Measurements from ENCODE around the gene HPCAL1. TPM values are rescaled to one million over a fixed set of nuclear protein-coding genes. Genes with fewer than 3 reads are reported as not detected.

The HPCAL1 gene
- total RNA-seq, 1 experiment from 2014 or later, result 60.9 TPM

DNA sequence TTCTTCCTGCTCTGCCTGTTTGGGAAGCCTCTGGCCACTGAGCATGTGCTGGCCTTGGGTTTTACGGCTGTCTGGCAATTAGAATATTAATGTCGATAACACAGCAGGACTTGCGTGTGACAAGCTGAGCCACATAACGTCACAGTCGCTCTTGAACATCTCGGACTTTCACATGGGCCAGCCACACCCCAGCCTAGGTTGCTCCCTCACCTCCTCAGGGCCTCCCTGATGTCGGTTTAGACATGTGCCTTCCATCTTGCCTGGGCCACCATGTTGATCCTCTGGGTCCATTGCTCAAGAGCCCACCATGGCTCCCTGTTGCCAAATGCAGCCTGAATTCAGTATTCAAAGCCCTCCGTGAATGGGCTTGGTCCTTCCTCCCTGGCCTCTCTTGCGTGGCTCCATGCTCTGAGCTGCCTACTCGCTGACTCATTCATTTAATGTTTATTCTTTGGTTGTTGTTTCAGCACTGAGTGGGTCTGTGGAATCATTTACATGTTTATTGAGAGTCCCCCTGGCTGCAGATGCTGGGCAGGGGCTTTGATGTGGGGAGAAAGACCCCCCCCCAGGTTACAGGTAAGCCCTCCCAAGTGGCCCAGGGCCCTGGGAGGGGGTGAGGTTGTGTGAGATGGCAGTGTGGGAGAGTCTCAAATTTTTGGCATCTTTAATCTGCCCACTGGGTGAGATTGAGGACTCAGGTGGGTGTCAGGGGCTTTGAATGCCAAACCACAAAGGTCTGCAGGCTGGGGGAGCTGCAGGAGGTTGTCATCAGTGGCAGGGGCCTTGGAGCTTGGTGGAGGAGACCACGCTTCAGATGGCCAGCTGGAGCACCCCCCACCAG lies 83.4 kb downstream of the HPCAL1 start:
- DNase-seq (ENCODE audit: low read depth), result peak; percentile 68

DNA sequence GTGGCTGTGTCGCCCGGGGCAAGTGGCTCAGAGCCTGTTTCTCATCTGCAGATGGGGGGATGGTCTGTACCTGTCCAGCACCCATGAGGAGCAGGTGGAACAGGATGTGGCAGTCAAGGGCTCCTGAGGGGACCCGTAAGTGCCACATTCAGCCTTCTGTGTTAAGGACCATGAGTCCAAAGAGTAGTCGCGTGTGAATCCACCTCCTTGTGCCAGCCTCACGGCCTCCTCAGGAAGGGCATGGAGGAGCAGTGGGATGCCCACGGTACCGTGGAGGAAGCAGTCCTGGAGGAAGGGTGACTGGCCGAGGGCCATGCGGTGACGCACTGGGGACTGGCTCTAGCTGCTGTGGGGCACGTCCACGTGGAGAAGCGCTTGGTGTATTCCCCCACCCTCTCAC lies 84.3 kb downstream of the HPCAL1 start:
- DNase-seq (ENCODE audit: low read depth), result no peak

DNA sequence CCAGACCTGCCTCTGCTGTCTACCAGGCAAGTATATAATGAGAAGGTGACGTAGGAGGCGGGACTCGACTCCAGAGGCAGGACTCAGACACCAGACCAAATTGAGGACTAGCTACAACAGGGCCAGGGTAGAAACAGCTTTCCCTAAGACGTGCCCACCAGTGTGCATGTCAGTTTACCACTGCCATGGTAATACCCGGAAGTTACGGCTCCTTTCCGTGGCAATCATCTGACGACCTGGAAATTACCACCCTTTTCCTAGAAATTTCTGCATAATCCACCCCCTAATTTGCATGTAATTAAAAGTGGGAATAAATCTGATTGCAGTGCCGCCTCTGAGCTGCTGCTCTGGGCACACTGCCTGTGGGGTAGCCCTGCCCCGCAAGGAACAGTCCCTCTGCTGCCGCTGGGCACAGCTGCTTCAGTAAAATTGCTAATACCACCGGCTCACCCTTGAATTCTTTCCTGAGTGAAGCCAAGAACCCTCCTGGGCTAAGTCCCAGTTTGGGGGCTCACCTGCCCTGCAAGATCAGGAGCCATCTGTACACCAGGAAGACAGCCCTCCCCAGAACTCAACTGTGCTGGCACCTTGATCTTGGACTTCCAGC lies 86.4 kb downstream of the HPCAL1 start:
- no peak for DNase-seq (ENCODE audit: low read depth)

DNA sequence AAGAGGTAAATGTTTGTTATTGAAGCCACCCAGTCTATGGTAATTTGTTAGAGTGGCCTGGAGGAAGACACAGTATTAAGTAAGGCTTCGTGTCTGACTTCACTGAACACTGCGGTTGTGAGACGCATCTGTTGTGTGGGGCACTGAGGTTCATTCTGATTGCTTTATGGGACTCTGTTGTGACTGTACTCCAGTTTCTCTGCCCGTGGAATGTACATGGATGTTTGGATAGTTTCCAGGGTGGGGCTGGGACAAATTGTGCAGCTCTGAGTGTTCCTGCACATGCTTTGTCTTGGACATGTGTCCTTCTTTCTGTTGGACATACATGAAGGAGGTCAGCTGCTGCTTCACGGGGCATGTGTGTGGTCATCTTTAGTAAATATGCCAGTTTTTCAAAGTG lies 86.9 kb downstream of the HPCAL1 start:
- no peak for DNase-seq (ENCODE audit: low read depth)

DNA sequence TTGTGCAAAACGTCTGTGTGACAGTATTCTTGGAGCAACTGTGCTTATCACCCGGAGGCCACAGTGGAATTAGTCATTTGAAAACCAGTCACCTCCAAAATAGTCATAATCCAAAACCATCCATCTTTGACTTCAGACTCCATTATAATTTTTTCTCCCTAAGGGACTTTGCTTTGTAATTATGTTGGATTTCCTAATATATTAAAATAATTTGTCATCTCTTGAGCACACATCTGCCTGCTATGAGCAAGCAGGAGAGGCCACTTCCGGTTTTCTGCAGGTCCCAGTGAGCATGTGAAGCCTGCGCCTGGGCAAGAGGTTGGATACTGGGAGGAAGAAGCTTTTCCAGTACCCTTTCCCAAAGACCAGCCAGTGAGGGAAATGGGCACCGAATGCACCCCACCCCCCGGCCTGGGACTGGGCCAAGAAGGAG lies 87.7 kb downstream of the HPCAL1 start:
- no peak for DNase-seq (ENCODE audit: low read depth)

DNA sequence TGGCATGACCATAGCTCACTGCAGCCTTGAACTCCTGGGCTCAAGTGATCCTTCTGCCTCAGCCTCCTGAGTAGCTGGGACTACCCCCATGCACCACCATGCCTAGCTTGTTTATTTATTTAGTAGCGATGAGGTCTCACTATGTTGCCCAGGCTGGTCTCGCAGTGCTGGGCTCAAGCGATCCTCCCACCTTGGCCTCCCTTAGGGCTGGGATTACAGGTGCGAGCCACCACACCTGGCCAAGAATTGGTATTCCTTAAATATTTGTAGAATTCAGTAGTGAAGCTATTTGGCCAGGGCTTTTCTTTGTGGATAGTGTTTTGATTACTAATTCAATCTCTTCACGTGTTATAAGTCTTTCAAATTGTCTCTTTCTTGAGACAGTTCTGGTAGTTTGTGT lies 89.4 kb downstream of the HPCAL1 start:
- DNase-seq (ENCODE audit: low read depth), result no peak

DNA sequence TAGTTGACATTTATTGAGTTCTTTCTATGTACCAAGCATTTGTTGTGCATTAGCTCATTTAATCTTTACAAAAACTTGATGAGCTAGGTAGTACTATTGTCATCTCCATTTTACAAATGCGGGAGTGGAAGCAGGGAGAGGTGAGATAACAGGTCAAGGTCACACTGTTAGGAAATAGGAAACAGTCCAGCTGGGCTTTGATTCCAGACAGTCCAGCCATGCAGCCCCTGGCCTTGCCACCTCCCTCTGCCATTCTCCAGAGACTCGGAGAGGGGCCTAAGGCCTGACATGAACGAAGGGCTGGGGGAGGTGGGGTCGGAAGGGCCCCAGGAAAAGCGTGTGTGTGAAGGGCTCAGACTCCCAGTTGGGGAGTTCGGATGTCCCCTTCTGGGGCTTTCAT lies 89.8 kb downstream of the HPCAL1 start:
- DNase-seq (ENCODE audit: low read depth), result no peak

DNA sequence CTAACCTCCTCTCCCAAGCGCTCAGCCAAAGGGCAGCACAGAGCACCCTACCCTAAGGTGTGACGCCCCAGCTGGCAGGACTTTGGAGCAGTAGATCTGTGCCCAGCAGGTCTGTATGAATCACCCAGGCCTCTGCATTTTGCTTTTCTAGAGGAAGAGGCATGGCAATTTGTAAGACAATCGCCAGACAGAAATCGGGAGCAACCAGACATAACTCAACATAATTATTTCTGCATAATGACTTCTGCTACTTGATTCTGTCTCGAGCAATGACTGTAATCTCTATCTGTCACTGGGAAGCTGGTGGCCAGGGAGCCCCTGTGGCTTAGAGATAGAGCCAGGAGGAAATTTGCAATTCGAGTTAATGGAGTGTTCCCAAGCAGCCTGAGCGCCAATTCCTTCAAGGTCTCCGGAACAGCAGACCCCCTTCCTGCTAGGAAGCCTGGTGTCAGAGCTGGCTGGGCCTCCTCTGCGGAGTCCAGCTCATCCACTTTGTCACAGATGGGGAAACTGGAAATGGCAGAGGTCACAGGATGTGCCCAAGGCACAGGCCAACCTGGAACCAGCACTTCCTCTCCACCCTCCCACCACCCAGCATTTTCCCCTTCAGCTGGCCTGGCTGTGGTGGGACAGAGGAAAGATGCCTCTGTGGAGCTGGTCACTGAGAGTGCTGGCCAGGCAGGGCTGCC lies 90.4 kb downstream of the HPCAL1 start:
- DNase-seq (ENCODE audit: low read depth), result no peak

DNA sequence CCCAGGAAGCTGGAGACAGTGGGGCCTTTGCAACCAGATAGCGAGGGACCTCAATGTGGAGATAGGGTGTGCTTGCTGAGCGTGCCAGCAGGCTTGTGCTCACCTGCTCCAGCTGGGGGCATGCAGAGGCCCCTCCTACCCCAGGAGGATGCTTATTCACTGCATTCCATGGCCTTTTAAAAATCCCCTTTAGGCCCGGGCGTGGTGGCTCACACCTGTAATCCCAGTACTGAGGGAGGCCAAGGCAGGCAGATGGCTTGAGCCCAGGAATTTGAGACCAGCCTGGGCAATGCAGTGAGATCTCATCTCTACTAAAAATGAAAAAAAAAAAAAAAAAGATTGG lies 90.9 kb downstream of the HPCAL1 start:
- no peak for DNase-seq (ENCODE audit: low read depth)

DNA sequence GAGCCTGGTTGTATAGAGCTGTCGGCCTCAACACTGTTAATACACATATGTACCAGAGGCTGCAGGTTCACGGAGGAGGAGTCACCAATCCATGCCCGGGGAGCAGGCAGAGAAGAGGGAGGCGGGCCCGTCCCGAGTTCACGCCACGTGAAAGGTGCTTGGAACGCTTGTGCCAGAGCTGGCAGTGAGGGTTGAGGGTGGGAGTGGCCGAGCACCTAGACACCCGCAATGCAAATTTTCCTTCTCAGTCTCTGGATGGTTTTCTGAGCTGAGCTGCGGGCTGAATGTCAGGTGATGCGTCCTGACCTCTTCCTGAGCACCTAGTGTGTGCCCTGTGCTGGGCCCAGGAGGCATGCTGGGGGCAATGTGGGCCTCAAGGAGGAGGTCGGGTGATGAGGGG lies 93.2 kb downstream of the HPCAL1 start:
- DNase-seq (ENCODE audit: low read depth), result no peak

DNA sequence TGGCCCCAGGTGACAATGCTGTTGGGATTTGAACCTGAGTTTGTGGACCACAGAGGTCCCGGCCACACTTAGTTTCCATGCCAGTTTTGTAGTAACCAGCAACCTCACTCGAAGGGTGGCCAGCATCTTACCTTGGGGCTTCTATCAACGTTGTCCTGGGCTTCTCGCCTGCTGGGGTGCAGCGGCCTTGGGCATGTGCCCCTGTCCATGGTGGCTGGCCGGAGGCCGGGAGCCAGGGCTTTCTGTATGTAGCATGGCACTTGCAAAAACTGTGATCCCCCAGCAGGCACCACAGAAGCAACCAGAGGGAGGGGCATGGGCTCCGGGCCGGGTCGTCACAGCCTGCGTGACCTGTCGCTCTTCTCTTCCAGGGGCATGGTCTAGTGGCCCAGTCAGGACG lies 93.8 kb downstream of the HPCAL1 start:
- no peak for DNase-seq (ENCODE audit: low read depth)

DNA sequence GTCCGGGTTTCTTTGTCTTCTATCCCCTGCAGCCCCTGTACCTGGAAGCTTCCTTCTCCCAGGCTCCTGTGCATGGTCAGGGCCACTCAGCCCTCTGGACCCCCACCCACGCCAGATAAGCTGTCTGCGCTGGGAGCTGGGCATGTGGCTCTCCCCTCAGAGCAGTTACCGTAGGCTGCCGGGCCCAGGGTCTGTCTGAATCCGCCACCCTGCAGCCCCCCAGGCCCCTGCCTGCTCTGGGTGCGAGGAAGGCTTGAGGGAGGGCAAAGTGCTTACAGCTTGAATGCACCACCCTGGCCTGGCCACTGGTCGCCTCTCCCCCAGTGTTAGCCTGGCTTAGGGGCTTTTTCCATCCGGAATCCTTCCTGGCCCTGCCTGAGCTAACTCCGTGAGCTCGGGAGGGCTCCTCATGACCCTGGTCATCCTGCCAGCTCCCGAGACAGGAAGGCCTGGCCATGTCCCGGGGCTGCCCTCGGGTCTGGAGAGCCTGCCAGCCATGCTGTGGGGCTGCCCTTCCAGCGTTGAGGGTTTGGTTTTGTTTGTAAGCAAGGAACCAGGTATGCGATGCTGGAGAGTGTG lies 94.7 kb downstream of the HPCAL1 start:
- no peak for DNase-seq (ENCODE audit: low read depth)

DNA sequence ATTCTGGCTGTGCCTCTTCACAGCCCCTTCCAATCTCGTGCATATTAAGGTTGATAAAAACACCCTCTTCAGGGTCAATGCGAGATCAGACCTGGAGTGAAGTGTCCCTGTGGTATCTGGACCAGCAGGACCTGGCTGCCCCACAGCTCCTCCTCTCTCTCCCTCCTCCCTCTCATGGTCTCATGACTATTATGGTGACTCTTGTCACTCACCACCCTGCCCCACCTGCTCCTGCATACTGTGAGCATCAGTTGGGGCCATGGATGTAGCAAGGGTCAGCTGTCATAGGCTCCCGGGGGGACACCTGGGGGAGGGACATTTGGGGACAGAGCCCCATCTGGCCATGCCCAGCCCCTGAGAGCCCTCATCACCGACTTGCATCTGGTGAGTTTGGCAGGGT lies 95.2 kb downstream of the HPCAL1 start:
- no peak for DNase-seq (ENCODE audit: low read depth)

DNA sequence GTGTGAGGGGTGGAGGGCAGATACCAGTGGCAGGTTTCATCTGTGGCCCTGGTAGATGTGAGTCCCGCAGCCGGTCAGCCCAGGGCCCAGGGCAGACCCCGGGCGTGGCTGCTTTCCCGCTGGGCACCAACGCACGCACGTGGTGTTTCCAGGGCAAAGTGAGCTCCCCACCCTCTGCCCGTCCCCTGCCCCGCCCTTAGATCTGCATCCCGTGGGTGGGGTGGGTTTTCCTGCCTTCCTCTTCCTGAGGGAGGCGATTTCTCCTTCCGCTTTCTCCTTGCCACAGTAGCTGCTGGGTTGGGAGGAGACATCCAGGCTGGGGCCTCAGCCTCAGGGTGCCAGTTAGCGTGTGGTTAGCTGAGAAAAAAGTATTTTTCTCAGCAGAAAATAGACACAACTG lies 95.8 kb downstream of the HPCAL1 start:
- no peak for DNase-seq (ENCODE audit: low read depth)

DNA sequence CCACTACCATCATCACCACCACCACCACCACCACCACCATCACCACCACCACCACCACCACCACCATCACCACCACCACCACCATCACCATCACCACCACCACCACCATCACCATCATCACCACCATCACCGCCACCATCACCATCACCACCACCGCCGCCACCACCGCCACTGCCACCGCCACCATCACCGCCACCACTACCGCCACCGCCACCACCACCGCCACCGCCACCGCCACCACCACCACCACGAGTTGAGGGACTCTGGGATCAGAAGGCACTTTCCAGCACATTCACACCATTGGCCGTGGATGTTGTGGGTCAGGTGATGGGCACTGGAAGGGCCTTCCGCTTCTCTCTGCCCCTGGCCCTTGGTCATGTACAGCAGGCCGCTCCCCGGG lies 96.7 kb downstream of the HPCAL1 start:
- no peak for DNase-seq (ENCODE audit: low read depth)

DNA sequence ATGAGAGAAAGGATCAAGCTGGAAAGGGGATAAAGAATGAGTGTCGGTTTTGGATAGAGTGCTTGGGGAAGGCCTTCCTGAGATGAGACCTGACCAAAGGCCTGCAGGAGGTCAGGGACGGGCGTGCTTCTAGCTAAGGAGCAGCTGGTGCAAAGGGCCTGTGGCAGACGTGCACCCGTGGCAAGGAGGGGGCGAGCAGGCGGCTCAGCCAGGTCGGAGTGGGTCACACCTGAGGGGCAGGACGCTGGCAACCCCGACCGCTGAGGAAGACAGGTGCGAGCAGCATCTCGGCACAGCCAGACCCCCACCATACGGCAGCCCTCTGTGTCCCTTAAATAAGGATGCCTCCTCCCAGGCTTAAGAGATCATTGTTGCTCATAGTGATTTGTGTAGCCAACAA lies 97.3 kb downstream of the HPCAL1 start:
- DNase-seq (ENCODE audit: low read depth), result no peak

DNA sequence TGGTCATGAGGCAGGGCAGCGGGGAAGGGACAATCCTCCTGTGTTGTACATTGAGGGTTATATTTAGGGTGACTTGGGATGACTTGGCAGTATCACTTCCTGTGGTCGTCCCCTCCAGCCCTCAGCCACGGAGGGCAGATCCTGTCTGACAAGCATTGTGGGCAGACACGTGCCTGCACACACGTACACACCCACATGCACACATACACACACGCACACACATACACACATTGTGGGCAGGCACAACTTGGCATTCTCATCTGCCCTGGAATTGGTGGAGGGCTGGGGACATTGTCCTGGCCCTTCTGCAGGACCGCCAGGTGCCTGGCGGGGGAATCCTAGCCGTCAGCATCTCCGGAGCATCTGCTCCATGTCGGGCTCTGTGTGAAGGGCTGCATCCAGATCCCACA lies 97.9 kb downstream of the HPCAL1 start:
- no peak for DNase-seq (ENCODE audit: low read depth)

DNA sequence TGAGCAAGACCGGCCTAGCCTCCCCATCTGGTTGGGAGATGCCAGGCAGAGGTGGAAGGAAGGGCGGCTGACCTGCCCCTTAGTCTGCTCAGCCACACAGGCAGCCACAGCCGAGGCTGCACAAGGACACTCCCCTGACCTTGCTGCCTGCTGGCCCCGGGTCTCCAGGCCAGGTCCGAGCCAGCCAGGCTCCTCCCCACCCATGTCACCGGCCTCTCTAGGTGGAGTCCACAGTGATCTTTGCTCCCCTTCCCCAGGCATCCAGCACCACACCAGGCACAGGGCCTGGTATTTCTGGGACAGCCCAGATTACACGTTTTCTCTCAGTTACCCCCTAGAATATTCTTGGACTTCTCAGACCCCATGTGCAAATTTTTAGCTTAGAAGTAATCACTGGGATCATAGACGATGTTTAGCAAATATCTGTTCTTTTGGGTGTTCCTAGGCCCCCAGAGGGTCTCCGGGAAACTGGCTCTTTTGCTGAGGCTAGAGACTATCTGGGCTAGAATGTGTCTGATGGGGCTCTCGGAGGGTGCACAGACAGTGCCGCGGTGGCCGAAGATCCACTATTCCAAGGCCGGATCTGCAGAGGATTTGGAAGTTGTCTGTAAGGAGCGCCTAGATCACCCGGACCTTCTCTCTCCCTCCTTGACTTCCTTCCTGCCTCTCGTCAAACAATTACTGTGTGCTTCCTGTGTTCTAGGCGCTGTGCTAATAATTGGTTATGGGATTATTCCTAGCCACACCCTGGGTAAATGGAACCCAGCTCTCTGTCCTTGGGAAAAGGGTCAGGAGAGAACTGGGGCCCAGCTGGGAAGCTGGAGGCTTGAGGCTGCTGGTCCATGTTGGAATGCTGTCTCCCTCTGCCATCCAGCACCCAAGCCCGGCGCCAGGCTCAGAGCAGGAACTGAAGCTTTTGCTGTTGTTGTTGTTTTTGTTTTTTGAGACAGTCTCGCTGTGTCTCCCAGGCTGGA lies 98.6 kb downstream of the HPCAL1 start:
- DNase-seq (ENCODE audit: low read depth), result no peak

DNA sequence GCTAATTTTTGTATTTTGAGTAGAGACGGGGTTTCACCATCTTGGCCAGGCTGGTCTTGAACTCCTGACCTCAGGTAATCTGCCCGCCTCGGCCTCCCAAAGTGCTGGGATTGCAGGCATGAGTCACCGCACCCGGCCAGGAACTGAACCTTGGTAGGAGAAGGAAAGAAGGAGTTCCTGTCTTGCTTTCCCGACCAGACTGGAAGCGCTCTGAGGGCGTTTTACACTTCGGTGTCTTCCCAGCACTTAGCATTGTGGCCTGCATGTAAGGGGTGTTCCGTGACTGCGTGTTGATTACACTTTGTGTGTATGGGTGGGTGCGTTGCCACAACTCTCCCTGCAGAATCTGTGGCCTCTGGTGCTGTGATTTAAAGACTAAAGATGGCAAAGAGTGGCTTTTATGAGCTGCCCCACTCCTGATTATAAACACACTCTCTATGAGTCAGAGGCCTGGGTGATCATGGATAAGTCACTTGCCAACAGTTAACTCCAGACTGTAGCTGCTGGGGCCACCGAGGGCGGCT lies 99.4 kb downstream of the HPCAL1 start:
- DNase-seq (ENCODE audit: low read depth), result peak; percentile 46

DNA sequence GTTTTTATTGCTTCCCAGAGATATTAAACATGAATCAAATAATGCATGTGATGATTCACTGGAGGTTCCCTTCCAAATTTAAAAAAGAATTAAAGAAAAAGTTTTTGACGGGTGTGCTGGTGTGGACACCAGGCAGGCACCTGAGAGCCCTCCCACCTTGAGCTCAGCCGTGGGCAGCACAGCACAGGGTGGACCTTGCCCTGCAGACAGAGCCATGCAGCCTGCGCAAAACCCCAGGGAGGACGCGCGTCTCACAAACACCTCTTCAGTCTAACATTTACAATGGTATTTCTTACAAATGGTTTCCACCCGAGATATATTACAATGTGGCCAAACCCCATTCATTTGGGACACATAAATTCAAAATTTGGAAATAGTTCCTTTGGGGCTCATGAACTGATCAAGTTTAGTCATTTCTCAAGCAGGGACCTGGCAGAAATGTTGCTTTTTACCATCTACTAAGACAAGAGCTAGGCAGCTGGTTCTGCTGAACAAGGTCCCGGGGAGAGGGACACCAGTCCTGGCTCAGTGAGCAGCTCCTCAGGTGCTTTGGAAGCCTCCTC lies 100.0 kb downstream of the HPCAL1 start:
- DNase-seq (ENCODE audit: low read depth), result no peak
